Ovary (tissue), 10 donors: Measurements from ENCODE around the gene ZCRB1. TPM values are rescaled to one million over a fixed set of nuclear protein-coding genes. Genes with fewer than 3 reads are reported as not detected.
A peak's percentile ranks its signal among the peaks of the same experiment; 100 is the strongest.

ENCODE experiments used
- DNase-seq, 5 donors: peaks; one replicate each; pipeline ENCODE4 v3.0.0-alpha.2; 2019 to 2020
- H3K27ac ChIP-seq, 2 donors: fragments of 200-600 bp; one replicate each; pipeline versions ENCODE4 v1.5.1 to v1.8.0; 2019 to 2022
- H3K27me3 ChIP-seq: fragments of 200-600 bp; one replicate; pipeline ENCODE4 v1.8.0; 2022
- H3K36me3 ChIP-seq: fragments of 200-600 bp; sonication (generic); one replicate; pipeline ENCODE4 v1.5.1; 2019
- H3K4me1 ChIP-seq: one replicate; pipeline ENCODE4 v1.8.1; 2013; ENCODE audit warnings: mild to moderate bottlenecking, moderate library complexity; ENCODE audit not compliant: insufficient read depth
- H3K4me3 ChIP-seq: fragments of 200-600 bp; sonication (generic); one replicate; pipeline ENCODE4 v1.5.1; 2017
- H3K9me3 ChIP-seq, 2 donors: fragments of 200-600 bp in 1 of 2; sonication (generic) in 1 of 2; one replicate each; pipeline versions ENCODE4 v1.5.1 to v1.8.1; 2013 to 2019; ENCODE audit warnings: mild to moderate bottlenecking in 1 of 2, moderate library complexity in 1 of 2
- CTCF ChIP-seq, 3 donors: fragments of 450-650 bp in 2 of 3; fragments of 200-600 bp in 1 of 3; IDR thresholded peaks; one replicate each; pipeline versions ENCODE4 v1.5.1 to v1.8.0; 2016 to 2022; ENCODE audit warnings: antibody characterized with exemption in 3 of 3, mild to moderate bottlenecking in 1 of 3
- EP300 ChIP-seq: sonication (generic); formaldehyde crosslinking; IDR thresholded peaks from one replicate; pipeline ENCODE4 v1.6.1; 2017; ENCODE audit warnings: antibody characterized with exemption
- POLR2A ChIP-seq: fragments of 450-650 bp; IDR thresholded peaks from one replicate; pipeline ENCODE4 v1.6.1; 2017; ENCODE audit warnings: antibody characterized with exemption, mild to moderate bottlenecking, moderate library complexity
- WGBS, 3 donors: extraction: QIAGEN DNeasy Blood & Tissue Kit in 1 of 3; methylation state at CpG; one replicate each; pipeline versions ENCODE4 v1.1.5 to v1.1.7; 2013 to 2017; 5-methylcytosine and 5-hydroxymethylcytosine counted together
- intact Hi-C, 4 donors: fragments of 100-400 bp; cut with DNase I; formaldehyde crosslinking; loops; one replicate each; pipeline versions ENCODE4 v1.11.0 to v1.15.1; 2022 to 2023
- long read RNA-seq, 3 donors: library from polyadenylated mRNA in 2 of 3; unstranded in 2 of 3; transcript quantifications; one replicate each; pipeline ENCODE4 v2.0.0 and lab custom pipeline, GENCODE V29; 2021 to 2026
- polyA plus RNA-seq, 2 donors: library from polyadenylated mRNA; stranded (reverse); fragments of 200-250 nt in 1 of 2; fragments of 350-450 nt in 1 of 2; fragmentation: Illumina TruSeq in 1 of 2; extraction: RNeasy Lipid Tissue Mini Kit (QIAGEN cat#74804) in 1 of 2; gene quantifications; one replicate each; pipeline ENCODE4 v1.2.3, GENCODE V29; 2013 to 2014
- total RNA-seq, 7 donors: library from RNA; depleted of rRNA in 2 of 7; stranded (reverse); fragments of >200 nt in 2 of 7; fragmentation: NEBNext Ultra II Directional in 3 of 7; extraction: Animal tissue kit (Norgen Biotek cat#: 25700) in 3 of 7; gene quantifications; one replicate each; pipeline versions ENCODE4 v1.1.0 to v1.2.4, GENCODE V29; 2016 to 2023
- donor health status: DM: no; HTN: no; CAD: no; lungs with moderate emphysema.
- donor health status: DM: no; HTN: no; CAD: no.
- donor health status: Bipolar disorder and iron deficiency.
- donor health status: DM: yes; HTN: yes; CAD: no.
- donor health status: DM: no; HTN: no; CAD: no.
- donor health status: DM: yes; HTN: yes; CAD: no.

The ZCRB1 gene
- total RNA-seq (10 to 100 TPM; 26.5 to 50.9 (median 41.5) TPM), polyA plus RNA-seq (10 to 100 TPM; 38.6 to 61.6 TPM)
- long read RNA-seq, donor 1, transcript ZCRB1-201 (8 exons, 1,827 nt) = major isoform, 16 of 32 reads
- long read RNA-seq, donor 1, partial matches to known transcripts = 15 of 32 reads
- long read RNA-seq, donor 1, other reads (novel, unspliced or antisense) = 1 of 32 reads
- long read RNA-seq, donor 2, transcript ZCRB1-201 (8 exons, 1,827 nt) = major isoform, 55 of 64 reads
- long read RNA-seq, donor 2, partial matches to known transcripts = 9 of 64 reads
- long read RNA-seq, donor 2, other reads (novel, unspliced or antisense) = 0 of 64 reads
- long read RNA-seq, donor 3, transcript ZCRB1-201 (8 exons, 1,827 nt) = major isoform, 36 of 48 reads
- long read RNA-seq, donor 3, partial matches to known transcripts = 10 of 48 reads
- long read RNA-seq, donor 3, other reads (novel, unspliced or antisense) = 2 of 48 reads

- peak; percentile 85 to 92 (median 87) for DNase-seq
These were observed at the start of gene ZCRB1, which contains the start of gene PPHLN1 for GRCh38 chr12:42325653-42326474. Gene ZCRB1 (minus strand): TSS chr12:42326094. CDS start chr12:42324102, 1,992 bp downstream. Gene PPHLN1 (plus strand): TSS chr12:42326167. CDS start chr12:42335903, 9,736 bp downstream.

GRCh38 chr12:42373669-42374068 lies 47.8 kb upstream of the ZCRB1 start:
- H3K27ac ChIP-seq = no peak overlapping the region
- intact Hi-C loops = no loop called here
- no peaks in the 10 kb centered on the region for H3K36me3 ChIP-seq
- no peaks in the 10 kb centered on the region for H3K9me3 ChIP-seq
- H3K4me3 ChIP-seq = no peak overlapping the region
- no peak for DNase-seq
- H3K4me1 ChIP-seq = no peaks in the 10 kb centered on the region
- no peaks in the 10 kb centered on the region for H3K27me3 ChIP-seq
- TF ChIP-seq POLR2A = no peak
- TF ChIP-seq CTCF (IDR thresholded peaks at IDR 0.05) = no peak
- no peak for TF ChIP-seq EP300

More at GRCh38 chr12:42325653-42326474, at the start of gene ZCRB1, which contains the start of gene PPHLN1:
- Histone ChIP-seq H3K36me3 (no peaks in the 10 kb centered on the region), H3K27me3 (no peaks in the 10 kb centered on the region), H3K4me1 (peaks cover 7% of the 10 kb centered on the region), H3K4me3 (peak within 1 kb of the TSS; percentile 59), H3K9me3 (no peaks in the 10 kb centered on the region), H3K27ac (peak within 1 kb of the TSS; percentile 67 to 86)
- 0 to 1% (median 0%) methylated on average over 55 of the region's 55 CpGs for WGBS, 3 donors
- TF ChIP-seq EP300 = no peak
- TF ChIP-seq POLR2A = peak; percentile 71
- intact Hi-C loops = loop anchor here in 2 of 4 donors (10.0 kb wide), 1 partner anchor 91 kb away; the partner anchor contains the start of gene YAF2 (in 2 of the 2)

- Histone ChIP-seq H3K27ac (no peak overlapping the region), H3K9me3 (no peaks in the 10 kb centered on the region), H3K27me3 (no peaks in the 10 kb centered on the region), H3K4me1 (no peaks in the 10 kb centered on the region), H3K36me3 (no peaks in the 10 kb centered on the region), H3K4me3 (no peak overlapping the region)
- DNase-seq = no peak
- WGBS, 3 donors = 82 to 88% (median 85%) methylated on average over 2 of the region's 2 CpGs
- TF ChIP-seq POLR2A (no peak), EP300 (no peak), CTCF (IDR thresholded peaks at IDR 0.05) (peak in 1 of 3 donors; percentile 15)
- intact Hi-C loops = no loop called here
These were observed 46.4 kb upstream of the ZCRB1 start for GRCh38 chr12:42372154-42372791.

- H3K36me3 ChIP-seq = no peaks in the 10 kb centered on the region
- H3K27ac ChIP-seq = no peak overlapping the region
- 84 to 87% (median 85%) methylated on average over 4 of the region's 4 CpGs for WGBS, 3 donors
- no peak for TF ChIP-seq EP300
- no peak for TF ChIP-seq CTCF (IDR thresholded peaks at IDR 0.05)
- TF ChIP-seq POLR2A = no peak
- H3K4me3 ChIP-seq = no peak overlapping the region
- DNase-seq = no peak
- intact Hi-C loops = no loop called here
- no peaks in the 10 kb centered on the region for H3K4me1 ChIP-seq
- H3K9me3 ChIP-seq = no peaks in the 10 kb centered on the region
- no peaks in the 10 kb centered on the region for H3K27me3 ChIP-seq
These were observed 44.1 kb upstream of the ZCRB1 start for GRCh38 chr12:42370013-42370412.
